Activated B cell treated with CpG ODN at 0.5 μM for 24 hours (primary cell): ENCODE data around the gene B4GALNT1. TPM values are rescaled to one million over a fixed set of nuclear protein-coding genes. Genes with fewer than 3 reads are reported as not detected.

ENCODE experiments used
- ATAC-seq: fragments of 200-7000 bp; cut with Tn5 transposase; one replicate; pipeline ENCODE4 v1.10.0; 2021; ENCODE audit warnings: low read depth, mild to moderate bottlenecking, moderate library complexity
- CTCF ChIA-PET: fragments of 350-600 bp; sonication (Branson Sonifier 250); formaldehyde crosslinking; loops from one replicate; lab custom pipeline; 2021; ENCODE audit warnings: antibody characterized with exemption; lab: Charles Lee
- POLR2A ChIA-PET: fragments of 350-600 bp; sonication (Branson Sonifier 250); formaldehyde crosslinking; loops from one replicate; lab custom pipeline; 2021; ENCODE audit warnings: antibody characterized with exemption; lab: Charles Lee
- DNase-seq: peaks from one replicate; pipeline ENCODE4 v3.0.0; 2022
- H3K27ac Mint-ChIP-seq: one replicate; pipeline ENCODE4 v1.8.0; 2020; ENCODE audit warnings: mixed read lengths
- H3K27me3 Mint-ChIP-seq: one replicate; pipeline ENCODE4 v1.8.0; 2021; ENCODE audit warnings: mixed read lengths
- H3K36me3 Mint-ChIP-seq: one replicate; pipeline ENCODE4 v1.8.0; 2021; ENCODE audit warnings: low read depth, mixed read lengths
- H3K4me1 Mint-ChIP-seq: one replicate; pipeline ENCODE4 v1.8.0; 2021; ENCODE audit warnings: mixed read lengths
- H3K4me3 Mint-ChIP-seq: one replicate; pipeline ENCODE4 v1.8.0; 2020; ENCODE audit warnings: mild to moderate bottlenecking, mixed read lengths
- H3K9me3 Mint-ChIP-seq: one replicate; pipeline ENCODE4 v1.8.0; 2020; ENCODE audit warnings: mixed read lengths
- CTCF ChIP-seq: fragments of 200-600 bp; IDR thresholded peaks from one replicate; pipeline ENCODE4 v1.8.0; 2022; ENCODE audit warnings: antibody characterized with exemption, mild to moderate bottlenecking
- intact Hi-C: fragments of 100-400 bp; cut with micrococcal nuclease; formaldehyde crosslinking; loops from one replicate; pipeline ENCODE4 v1.15.1; 2024
- total RNA-seq: library from RNA; stranded (reverse); gene quantifications from 2 replicates; pipeline ENCODE4 v1.2.3, GENCODE V29; 2022

The B4GALNT1 gene
- total RNA-seq, 1 donor from 2014 or later = 0.31 TPM

GRCh38 chr12:57582440-57582839 is 50.6 kb downstream of the B4GALNT1 start:
- no peaks in the 10 kb centered on the region for H3K36me3 Mint-ChIP-seq

GRCh38 chr12:57581802-57582201 is 51.2 kb downstream of the B4GALNT1 start:
- no peak for ATAC-seq
- peaks cover 4% of the 10 kb centered on the region for H3K4me1 Mint-ChIP-seq
- H3K27me3 Mint-ChIP-seq = peaks cover 12% of the 10 kb centered on the region
- no peaks in the 10 kb centered on the region for H3K9me3 Mint-ChIP-seq
- intact Hi-C loops = loop anchor here (2.0 kb wide), 1 partner anchor 59 kb away; the partner anchor contains the start of gene MBD6
- no peak overlapping the region for H3K4me3 Mint-ChIP-seq
- no peak for TF ChIP-seq CTCF
- ChIA-PET POLR2A (no interaction called here), CTCF (interaction anchor here (1.0 to 6.6 kb wide), 5 partner anchors 11 to 56 kb away, joined by 3 to 126 read pairs (median 27); partner anchors contain the start of genes B4GALNT1 and PIP4K2C)
- H3K27ac Mint-ChIP-seq = no peak overlapping the region
- no peaks in the 10 kb centered on the region for H3K36me3 Mint-ChIP-seq
- DNase-seq = no peak

More at GRCh38 chr12:57582440-57582839, 50.6 kb downstream of the B4GALNT1 start:
- no peaks in the 10 kb centered on the region for H3K9me3 Mint-ChIP-seq
- H3K27me3 Mint-ChIP-seq = peaks cover 12% of the 10 kb centered on the region
- intact Hi-C loops = loop anchor here (2.0 kb wide), 1 partner anchor 60 kb away; the partner anchor contains the start of gene MBD6
- ChIA-PET POLR2A (interaction anchor here (1.4 to 1.6 kb wide), 2 partner anchors 38 to 123 kb away, joined by 4 to 14 read pairs; no protein-coding TSS in a partner anchor), CTCF (interaction anchor here (0.7 to 6.6 kb wide), 9 partner anchors 10 to 1393 kb away, joined by 3 to 126 read pairs (median 5); partner anchors contain the start of genes B4GALNT1, GLI1, PIP4K2C and SMARCC2)
- H3K27ac Mint-ChIP-seq = no peak overlapping the region
- DNase-seq (no peak), ATAC-seq (no peak)
- H3K4me1 Mint-ChIP-seq = peaks cover 4% of the 10 kb centered on the region
- no peak overlapping the region for H3K4me3 Mint-ChIP-seq
- no peak for TF ChIP-seq CTCF

- CTCF ChIA-PET = interaction anchor here (6.6 kb wide), 1 partner anchor 42 kb away, joined by 126 read pairs; no protein-coding TSS in a partner anchor
- no peak for TF ChIP-seq CTCF
- ATAC-seq (no peak), DNase-seq (no peak)
- H3K9me3 Mint-ChIP-seq = no peaks in the 10 kb centered on the region
- H3K27me3 Mint-ChIP-seq = peaks cover 13% of the 10 kb centered on the region
- H3K4me3 Mint-ChIP-seq = no peak overlapping the region
- intact Hi-C loops = no loop called here
- no peak overlapping the region for H3K27ac Mint-ChIP-seq
- no peaks in the 10 kb centered on the region for H3K36me3 Mint-ChIP-seq
- peaks cover 4% of the 10 kb centered on the region for H3K4me1 Mint-ChIP-seq
- POLR2A ChIA-PET = no interaction called here
These were observed 52.6 kb downstream of the B4GALNT1 start for GRCh38 chr12:57580466-57580795.

GRCh38 chr12:57579677-57580465 is 53.1 kb downstream of the B4GALNT1 start:
- POLR2A ChIA-PET = no interaction called here
- H3K9me3 Mint-ChIP-seq = no peaks in the 10 kb centered on the region

More at GRCh38 chr12:57579677-57580465, 53.1 kb downstream of the B4GALNT1 start:
- H3K27ac Mint-ChIP-seq = no peak overlapping the region
- TF ChIP-seq CTCF = no peak
- H3K4me1 Mint-ChIP-seq = peaks cover 4% of the 10 kb centered on the region
- no peaks in the 10 kb centered on the region for H3K36me3 Mint-ChIP-seq
- ATAC-seq (no peak), DNase-seq (no peak)
- peaks cover 15% of the 10 kb centered on the region for H3K27me3 Mint-ChIP-seq
- H3K4me3 Mint-ChIP-seq = no peak overlapping the region
- CTCF ChIA-PET = interaction anchor here (6.6 kb wide), 1 partner anchor 42 kb away, joined by 126 read pairs; no protein-coding TSS in a partner anchor
- intact Hi-C loops = no loop called here
